GM20431 (cell line): ENCODE results near the gene IGLL5.

Experiments
- in situ Hi-C: fragments of 300-500 bp; cut with MseI, MboI; formaldehyde crosslinking; loops from one replicate; pipeline ENCODE4 v1.15.0; 2020; ENCODE audit warnings: low sequenced_read_pairs; ENCODE audit not compliant: unreplicated experiment

The IGLL5 gene

DNA sequence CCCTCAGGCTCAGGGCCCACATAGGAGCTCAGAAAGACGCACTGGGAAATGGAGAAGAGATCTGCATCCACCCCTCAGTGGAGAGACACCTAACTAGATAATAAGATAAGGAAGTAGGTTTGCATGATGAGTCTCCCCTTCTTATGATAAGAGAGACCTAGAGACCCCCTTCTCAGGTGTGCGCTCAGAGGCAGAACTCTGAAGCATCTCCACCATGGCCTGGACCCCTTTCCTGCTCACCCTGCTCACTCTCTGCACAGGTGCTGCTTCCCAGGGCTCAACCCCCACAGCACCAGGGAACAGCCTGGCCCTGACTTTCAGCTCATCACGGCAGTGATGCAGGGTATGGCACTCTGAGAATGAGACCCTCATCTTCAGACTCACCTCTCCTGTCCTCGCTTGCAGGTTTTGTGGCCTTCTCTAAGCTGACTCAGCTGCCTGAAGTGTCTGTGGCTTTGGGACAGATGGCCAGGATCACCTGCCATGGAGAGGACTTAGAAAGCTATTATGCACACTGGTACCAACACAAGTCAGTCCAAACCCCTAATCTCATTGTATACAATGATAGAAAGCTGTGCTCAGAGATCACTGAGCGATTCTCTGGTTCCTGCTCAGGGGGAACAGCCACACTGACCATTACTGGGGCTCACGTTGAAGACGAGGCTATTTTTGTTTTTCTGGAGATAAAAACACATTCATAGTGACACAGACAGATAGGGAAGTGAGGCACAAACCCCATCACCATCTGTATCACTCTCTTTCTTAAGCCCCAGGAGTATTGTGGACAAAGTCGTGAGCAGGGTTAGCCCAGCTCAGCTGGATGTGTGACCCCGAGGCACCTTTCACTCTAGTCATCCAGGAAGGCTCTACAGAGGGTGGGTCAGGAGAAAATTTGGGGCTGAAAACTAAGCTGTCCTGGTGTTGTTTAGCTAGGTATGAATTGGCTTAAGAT is 29.7 kb upstream of the IGLL5 start:
- in situ Hi-C loops = loop anchor here (10.0 kb wide), 1 partner anchor 97 kb away; no protein-coding TSS in a partner anchor

DNA sequence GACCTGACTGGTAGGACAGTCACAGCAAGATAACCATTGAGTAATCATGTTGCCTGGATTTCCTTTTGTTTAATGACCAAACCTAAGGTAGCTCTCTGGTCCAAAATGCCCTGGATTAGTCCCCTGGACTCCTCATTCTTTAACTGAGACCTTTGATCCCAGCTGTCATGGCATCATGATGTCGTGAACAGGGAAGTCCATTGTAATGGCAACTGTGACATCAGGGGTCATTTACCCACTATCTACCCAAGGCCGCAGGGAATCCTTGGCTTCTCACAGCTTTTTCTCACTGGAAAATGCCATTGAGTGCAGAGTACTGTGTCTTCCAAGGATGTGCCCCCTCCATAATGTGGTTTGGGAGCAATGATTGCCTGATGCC is 29.1 kb upstream of the IGLL5 start:
- in situ Hi-C loops = loop anchor here (10.0 kb wide), 1 partner anchor 96 kb away; no protein-coding TSS in a partner anchor

DNA sequence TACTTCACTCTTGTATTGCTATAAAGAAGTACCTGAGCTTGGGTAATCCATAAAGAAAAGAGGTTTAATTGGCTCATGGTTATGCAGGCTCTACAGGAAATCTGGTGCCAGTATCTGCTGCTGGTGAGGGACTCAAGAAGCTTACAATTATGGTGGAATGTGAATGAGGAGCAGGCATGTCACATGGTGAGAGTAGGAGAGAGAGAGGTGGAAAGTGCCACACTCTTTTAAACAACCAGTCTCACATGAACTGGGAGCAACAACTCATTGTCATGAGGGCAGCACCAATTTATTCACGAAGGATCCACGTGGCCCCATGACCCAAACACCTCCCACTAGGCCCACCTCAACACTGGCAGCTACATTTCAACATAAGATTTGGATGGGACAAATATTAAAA is 24.6 kb upstream of the IGLL5 start:
- in situ Hi-C loops = no loop called here

DNA sequence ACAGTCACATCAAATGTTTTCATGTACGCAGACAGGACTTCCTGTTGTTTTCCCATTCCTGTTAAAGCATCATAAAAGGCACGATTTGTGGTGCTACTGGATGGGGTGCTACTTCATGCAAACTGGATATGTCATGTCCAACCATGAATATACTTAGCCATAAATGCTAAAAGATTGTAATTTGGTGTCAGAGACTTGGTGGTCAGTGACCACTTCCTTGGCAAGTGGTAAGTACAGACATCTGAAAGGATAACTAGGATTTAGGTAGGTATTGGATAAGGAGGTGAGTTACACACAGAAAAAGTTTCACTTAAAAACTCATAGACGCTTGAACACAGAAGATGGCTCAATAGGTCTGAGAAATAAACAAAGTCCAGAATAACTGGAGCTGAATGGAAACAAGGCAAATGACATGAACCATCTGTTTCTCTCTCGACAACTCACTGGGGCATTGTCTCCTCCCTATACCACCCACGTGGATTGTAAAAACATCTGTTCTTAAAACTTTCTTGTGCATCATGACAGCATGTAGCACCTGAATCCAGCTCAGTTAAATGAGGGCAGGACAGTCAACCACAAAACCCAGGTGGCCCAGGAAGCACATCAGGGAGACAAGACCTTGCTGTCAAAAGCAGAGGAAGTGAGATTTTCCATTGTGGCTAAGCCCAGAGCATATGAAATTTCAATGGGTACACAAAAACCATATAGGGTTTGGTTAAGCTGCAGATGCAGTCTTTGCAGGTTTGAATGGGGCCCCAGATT is 22.1 kb upstream of the IGLL5 start:
- in situ Hi-C loops = no loop called here

DNA sequence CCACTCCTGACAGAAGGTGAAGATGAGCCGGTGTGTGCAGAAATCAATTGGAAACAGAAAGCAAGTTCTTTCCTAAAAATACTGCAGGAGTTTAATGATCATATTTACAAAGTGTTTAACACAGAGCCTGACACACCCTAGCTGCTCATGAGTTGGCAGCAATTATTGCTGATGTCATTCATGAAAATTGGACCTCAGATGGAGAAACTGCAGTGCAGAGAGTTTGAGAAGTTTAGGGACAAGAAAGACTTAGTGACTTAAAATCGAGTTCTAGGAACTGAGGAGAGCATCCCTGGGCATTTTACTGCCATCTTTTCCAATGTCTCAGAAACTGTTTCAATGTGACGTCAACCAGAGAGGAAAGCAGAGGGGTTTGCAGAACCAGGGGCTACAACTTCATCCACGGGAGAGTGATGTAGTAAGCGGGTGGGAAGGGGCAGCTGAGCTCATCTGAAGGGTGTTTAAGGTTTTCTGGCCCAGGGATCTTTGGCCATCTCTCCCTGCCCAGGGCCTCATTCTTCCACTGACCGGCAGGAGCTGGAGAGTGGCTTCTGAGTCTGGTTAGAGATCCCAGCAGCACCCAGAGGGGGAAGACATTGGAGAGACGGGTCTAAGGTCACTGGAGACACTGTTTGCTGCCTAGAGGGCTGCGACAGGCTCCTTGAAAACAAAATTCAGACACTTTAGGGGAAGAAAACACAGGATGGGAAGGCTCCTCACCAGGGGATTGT is 21.1 kb upstream of the IGLL5 start:
- in situ Hi-C loops = no loop called here

DNA sequence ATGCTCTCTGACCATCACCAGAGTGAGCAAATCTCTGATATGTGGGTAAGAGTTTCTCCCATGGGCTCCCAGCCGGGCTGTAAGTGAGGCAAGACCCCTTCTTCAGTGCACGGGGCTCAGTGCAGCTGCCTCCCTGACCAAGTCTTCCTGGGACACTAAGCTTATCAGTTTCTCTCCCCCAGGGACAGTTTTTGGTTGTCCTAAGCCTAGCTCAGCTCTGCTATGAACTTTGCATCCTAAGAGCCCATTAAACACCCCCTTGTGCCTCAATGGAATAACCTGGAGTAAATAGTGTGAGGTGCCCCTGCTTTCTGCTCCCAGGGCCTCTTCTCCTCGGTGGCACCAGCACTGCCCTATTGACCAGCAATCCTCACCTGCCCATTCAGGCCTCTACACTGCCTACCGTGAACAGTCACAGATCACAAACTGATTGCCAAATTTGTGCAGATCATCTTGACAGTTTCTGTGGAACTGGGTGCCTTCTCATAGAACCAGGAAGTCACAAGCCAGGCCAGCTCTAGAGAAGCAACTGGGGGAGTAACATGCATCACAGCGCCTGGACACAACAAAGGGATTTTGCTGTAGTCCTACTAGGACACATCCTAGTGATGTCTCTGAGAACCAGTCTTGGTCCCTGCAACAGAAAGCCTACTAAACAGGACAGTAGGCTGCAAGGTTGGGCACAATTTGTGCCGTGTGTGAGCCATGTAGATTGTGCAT is 19.5 kb upstream of the IGLL5 start:
- in situ Hi-C loops = no loop called here

DNA sequence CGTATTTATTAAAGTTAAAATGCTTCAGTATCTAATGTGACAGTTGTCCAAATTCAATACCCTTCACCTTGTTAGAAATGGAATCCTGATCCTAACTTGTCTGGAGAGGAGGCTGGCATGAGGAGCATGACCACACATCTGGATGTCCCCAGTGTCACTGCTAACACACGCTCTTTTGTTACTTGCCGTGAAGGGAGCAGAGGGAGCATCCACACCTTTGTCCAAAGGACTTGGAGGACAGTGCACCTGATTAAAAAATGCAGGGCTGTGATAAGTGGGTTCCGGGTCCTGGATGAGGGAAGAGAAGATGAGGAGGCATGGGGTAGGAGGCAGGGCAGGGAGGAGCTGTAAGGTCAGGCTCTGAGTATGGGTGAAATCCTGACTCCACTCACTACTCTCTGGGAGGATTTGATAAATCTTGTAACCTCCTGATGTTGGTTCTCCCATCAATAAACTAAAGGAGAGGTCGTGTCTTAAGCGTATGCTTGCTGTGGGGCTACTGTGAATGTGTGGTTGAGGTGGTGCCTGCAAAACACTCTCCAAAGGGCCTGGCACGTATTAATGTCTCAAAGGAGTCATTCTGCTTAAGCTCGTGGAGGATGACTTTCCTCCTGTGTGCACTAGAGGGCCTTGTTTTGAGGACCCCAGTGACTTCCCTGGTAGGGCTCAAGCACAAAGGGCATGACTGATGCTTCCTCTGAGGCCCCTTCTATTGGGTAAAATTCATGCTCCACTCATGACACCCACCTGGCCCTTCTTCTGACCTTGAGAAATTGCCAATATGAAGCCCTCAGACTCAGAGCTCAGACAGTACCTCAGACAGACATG is 16.8 kb upstream of the IGLL5 start:
- in situ Hi-C loops = no loop called here

DNA sequence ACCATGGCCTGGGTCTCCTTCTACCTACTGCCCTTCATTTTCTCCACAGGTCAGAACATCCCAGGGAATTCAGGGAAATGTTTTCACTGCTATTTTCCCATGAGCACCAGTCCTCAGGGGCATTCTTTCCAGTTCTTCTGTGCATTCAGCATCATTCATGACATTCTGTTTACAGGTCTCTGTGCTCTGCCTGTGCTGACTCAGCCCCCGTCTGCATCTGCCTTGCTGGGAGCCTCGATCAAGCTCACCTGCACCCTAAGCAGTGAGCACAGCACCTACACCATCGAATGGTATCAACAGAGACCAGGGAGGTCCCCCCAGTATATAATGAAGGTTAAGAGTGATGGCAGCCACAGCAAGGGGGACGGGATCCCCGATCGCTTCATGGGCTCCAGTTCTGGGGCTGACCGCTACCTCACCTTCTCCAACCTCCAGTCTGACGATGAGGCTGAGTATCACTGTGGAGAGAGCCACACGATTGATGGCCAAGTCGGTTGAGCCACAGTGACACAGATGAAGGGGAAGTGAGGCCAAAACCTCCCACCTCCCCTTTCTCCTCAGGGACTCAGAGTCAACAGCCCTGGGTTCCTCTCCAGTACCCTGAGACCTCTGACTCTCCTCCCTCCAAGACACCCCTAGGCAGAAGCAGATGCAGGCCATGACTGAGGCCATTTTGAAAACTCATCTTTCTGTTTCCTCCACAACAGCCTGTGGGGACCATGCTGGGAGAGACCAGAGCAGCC is 15.9 kb upstream of the IGLL5 start:
- in situ Hi-C loops = no loop called here

DNA sequence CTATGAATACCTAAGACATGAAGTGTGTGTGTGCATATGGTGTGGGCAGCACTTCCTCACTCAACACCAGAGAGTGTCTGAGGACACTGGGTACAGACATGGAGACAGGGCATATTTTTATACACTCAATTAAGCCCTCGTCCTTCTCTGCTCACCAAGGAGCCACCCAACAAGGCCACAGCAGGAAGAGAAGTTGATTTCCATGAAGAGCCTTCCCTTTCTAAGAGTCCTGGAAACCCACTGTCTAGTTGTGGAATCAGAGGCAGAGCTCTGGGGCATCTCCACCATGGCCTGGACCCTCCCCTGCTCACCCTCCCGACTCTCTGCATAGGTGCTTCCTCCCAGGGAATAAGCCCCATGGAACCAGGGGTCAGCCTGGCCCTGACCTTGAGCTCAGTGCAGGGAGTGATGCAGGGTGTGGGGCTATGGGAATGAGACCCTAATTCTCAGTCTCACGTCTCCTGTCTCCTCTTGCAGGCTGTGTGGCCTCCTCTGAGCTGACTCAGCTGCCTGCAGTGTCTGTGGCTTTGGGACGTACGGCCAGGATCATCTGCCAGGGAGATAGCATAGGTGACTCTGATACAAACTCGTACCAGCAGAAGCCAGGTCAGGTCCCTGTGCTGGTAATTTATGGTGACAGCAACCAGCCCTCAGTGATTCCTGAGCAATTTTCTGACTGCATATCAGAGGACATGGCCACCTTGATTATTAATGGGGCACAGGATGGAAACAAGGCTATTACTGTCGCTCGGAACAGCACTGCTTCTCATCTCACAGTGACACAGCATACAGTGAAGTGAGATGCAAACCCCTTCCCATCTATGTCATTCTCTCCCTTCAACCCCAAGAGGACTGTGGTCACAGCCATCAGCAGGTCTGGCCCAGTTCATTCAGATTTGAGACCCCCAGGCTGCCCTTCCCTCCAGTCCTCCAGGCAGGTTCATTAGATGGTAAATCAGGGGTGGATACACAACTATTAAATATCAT is 14.6 kb upstream of the IGLL5 start:
- in situ Hi-C loops = no loop called here

DNA sequence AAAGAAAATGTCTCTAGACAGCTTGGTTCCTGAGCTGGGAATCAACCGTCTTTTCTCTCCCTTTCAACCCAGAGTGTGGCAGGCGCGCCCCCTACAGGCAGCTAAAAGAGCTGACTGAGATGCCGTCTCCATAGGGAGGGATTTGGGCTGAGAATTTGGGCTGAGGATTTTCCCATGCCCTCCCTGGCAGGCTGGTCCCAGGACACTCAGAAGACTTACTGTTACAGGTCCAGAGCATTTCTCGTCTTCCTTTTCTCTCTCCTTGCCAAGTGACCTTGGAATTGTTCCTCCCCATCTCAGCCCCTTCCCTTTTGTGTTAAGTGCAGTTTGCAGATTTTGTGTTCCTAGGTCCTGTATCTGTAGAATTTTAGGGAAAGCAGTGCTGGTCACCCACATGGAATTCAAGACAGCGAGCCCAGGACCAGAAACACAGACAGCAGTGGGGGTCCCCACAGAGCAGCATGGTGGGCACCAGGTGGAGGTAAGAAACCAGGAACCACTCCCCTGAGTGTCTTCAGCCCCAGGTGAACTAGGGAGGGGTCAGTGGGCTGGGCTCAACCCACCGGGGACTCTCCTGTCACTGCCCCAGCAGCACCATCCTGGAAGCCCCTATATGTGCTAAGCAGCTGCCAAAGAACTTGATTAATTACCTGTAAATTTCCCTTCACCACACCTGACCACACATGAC is 9.9 kb upstream of the IGLL5 start:
- in situ Hi-C loops = no loop called here

DNA sequence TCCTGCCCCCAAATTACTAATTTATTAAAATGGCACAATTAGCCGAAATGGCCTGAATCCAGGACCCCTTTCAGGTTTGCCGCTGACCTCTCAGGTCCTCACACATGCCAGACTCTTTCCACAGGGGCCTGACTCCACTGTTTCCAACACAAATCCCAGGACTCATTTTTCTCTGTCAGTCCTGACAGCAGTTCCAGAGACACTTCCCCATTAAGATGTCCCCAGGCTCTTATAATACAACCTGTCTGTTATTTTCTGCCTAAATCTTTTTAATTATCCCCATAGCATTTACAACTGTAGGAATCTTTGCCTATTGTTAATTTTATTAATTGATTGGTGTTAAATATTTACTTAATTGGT is 9.4 kb upstream of the IGLL5 start:
- in situ Hi-C loops = no loop called here

DNA sequence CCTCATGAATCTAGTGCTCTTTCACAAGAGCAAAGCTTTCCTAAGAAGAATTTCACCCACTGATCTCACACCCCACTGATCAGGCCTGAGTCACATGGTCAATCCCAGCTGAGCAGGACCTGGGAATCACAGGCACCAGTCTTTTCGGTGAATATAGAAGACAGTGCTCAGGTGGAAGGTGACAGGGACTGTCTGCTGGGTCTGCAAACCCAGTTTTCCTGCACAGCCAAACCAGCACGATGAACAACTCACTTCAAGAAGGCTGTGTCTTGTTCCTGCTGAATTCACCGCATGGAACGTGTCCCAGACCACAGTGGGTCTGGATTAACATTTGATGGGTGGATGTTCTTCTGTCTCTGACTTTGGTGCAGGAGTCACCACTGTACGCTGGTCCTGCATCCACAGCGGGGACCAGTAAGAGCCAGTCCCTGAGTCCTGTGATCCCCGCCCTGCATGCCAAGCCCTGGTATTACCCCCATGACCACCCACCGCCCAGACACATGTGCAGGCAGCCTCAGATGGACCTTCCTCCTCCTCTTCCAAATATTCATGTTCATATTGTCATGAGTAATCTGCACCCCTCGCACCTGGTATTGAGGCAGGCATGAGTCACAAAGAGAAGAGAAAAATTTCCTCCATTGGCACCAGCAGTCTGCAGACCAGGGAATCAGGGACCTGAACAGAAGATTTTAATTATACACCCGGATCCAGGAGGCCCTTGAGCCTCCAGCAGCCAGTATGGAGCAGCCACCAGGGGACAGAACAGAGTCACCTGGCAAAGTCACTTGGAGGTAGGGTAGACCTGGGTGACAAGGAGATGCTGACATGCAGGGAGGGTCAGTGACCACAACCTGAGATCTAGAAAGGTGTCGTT is 8.6 kb upstream of the IGLL5 start:
- in situ Hi-C loops = no loop called here

DNA sequence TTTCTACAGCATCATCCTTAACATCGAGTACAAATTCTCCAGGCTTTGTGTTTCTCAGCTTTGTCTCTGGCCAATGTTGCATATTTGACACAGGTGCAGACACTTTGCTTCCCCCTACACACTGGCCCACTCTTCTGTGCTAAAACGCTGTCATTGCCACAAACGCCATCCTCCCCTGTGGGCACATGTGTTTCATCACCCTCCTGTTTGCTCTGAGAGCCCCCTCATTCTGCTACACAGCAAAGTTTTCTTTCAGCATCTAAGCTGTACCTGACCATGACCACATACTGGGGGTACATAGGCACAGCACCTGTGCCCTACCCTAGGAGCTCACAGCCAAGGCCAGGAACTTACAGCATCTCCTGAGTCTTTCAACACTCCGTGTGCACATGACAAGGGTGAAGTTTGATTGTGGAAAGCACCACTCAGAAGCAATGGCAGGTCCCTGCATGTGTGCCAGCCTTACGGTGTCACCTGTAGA is 7.9 kb upstream of the IGLL5 start:
- in situ Hi-C loops = no loop called here

DNA sequence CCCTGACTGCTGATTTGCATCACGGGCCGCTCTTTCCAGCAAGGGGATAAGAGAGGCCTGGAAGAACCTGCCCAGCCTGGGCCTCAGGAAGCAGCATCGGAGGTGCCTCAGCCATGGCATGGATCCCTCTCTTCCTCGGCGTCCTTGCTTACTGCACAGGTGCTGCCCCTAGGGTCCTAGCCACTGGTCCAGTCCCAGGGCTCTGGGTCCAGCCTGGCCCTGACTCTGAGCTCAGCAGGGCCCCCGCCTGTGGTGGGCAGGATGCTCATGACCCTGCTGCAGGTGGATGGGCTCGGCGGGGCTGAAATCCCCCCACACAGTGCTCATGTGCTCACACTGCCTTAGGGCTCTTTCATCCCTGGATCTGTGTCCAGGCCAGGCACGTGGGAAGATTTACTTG is 7.0 kb upstream of the IGLL5 start:
- in situ Hi-C loops = no loop called here

DNA sequence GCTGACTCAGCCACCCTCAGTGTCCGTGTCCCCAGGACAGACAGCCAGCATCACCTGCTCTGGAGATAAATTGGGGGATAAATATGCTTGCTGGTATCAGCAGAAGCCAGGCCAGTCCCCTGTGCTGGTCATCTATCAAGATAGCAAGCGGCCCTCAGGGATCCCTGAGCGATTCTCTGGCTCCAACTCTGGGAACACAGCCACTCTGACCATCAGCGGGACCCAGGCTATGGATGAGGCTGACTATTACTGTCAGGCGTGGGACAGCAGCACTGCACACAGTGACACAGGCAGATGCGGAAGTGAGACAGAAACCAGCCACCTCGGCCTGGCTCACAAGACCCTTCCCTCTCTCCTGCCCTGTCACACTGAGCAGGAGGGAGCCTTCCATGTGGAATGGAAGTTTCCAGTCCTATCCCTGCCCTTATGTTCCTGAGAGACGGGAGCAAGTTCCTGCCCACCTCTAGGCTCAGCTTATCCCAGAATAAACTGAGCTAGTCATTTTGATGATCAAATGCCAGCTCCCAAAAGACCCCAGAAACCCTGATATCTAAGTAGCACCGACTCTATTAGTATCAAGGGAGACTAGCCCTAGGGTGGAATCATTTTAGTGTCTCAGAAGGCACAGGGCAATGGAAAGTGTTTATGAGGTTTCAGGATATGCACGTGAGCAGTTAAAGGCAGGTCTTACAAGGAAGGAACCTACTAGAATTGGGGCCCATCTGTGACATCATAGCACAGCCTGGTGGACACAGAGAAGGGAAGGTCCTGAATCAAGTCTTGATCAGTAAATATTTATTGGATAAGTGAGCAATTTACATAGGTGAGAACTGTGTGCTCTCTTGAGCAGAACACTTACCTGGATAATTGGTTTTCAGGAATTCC is 6.3 kb upstream of the IGLL5 start:
- in situ Hi-C loops = no loop called here
